ENCODE results near the gene ENPP6. TPM values are rescaled to one million over a fixed set of nuclear protein-coding genes. Genes with fewer than 3 reads are reported as not detected.

The ENPP6 gene
- total and polyA plus RNA-seq, 2 of the 13 experiments (the other 11 are each of a cell fraction or from before 2014, with no cell fraction given): not detected

GRCh38 chr4:184126800-184127199 lies 90.9 kb downstream of the ENPP6 start (continued):
- TF ChIP-seq ZNF280D (CRISPR knock-in tag; IDR thresholded peaks at IDR 0.05) (no peak), NCOR1 (IDR thresholded peaks at IDR 0.05; ENCODE audit: borderline replicate concordance, low read length) (no peak), THAP7 (CRISPR knock-in tag; IDR thresholded peaks at IDR 0.05) (no peak), PRDM4 (CRISPR knock-in tag; IDR thresholded peaks at IDR 0.05; ENCODE audit: borderline replicate concordance) (no peak), ZNF564 (CRISPR knock-in tag; IDR thresholded peaks at IDR 0.05) (no peak), PHF5A (CRISPR knock-in tag; IDR thresholded peaks at IDR 0.05; ENCODE audit: low read depth, unreplicated experiment) (no peak), MYNN (CRISPR knock-in tag; IDR thresholded peaks at IDR 0.05; ENCODE audit: low read depth) (no peak), SP2 (CRISPR knock-in tag; IDR thresholded peaks at IDR 0.05) (no peak), MAFK (conservative IDR thresholded peaks at IDR 0.05 in 1 of 2, IDR thresholded peaks at IDR 0.05 in 1 of 2; ENCODE audit: low read length in 2 of 2) (no peak), ZSCAN25 (CRISPR knock-in tag; IDR thresholded peaks at IDR 0.05) (no peak)

Measured in HepG2 (cell line).